IPS-NIHi11 (cell line): ENCODE results near the gene POLK.
"Not testable (repeated sequence)": the region's sequence is repeated elsewhere in the genome, so short reads cannot be mapped to it uniquely, and the experiment has no call there.

Experiments used
- DNase-seq: peaks from one replicate; pipeline ENCODE4 v3.0.0; 2012; ENCODE audit warnings: mixed read lengths, low spot score

The POLK gene

GRCh38 chr5:75510836-75511434 is 756 bp upstream of the POLK start:
- peak; percentile 40 for DNase-seq

GRCh38 chr5:75512383-75513074 is 838 bp downstream of the POLK start:
- no peak for DNase-seq

- no peak for DNase-seq
Observed at GRCh38 chr5:75513841-75514240, 2.1 kb downstream of the POLK start.

- no peak for DNase-seq
Observed at GRCh38 chr5:75514323-75514722, 2.6 kb downstream of the POLK start.

GRCh38 chr5:75519761-75520160 is 8.1 kb downstream of the POLK start:
- no peak for DNase-seq

GRCh38 chr5:75521195-75521594 is 9.5 kb downstream of the POLK start:
- DNase-seq = no peak

- no peak for DNase-seq
Observed at GRCh38 chr5:75522025-75522424, 10.3 kb downstream of the POLK start.

GRCh38 chr5:75522542-75522941 is 10.9 kb downstream of the POLK start:
- no peak for DNase-seq

- no peak for DNase-seq
Observed at GRCh38 chr5:75523275-75523674, 11.6 kb downstream of the POLK start.

GRCh38 chr5:75524071-75524470 is 12.4 kb downstream of the POLK start:
- DNase-seq = no peak

GRCh38 chr5:75524591-75524990 is 12.9 kb downstream of the POLK start:
- DNase-seq = no peak

GRCh38 chr5:75525344-75525743 is 13.7 kb downstream of the POLK start:
- DNase-seq = no peak

- no peak for DNase-seq
Observed at GRCh38 chr5:75526070-75526469, 14.4 kb downstream of the POLK start.

- DNase-seq = no peak
Observed at GRCh38 chr5:75529185-75529584, 17.5 kb downstream of the POLK start.

GRCh38 chr5:75532190-75532589 is 20.5 kb downstream of the POLK start:
- no peak for DNase-seq

GRCh38 chr5:75533716-75534115 is 22.0 kb downstream of the POLK start:
- not testable (repeated sequence) for DNase-seq

GRCh38 chr5:75534734-75535133 is 23.0 kb downstream of the POLK start:
- DNase-seq = no peak

GRCh38 chr5:75536147-75536546 is 24.5 kb downstream of the POLK start:
- DNase-seq = no peak

GRCh38 chr5:75536694-75537360 is 25.1 kb downstream of the POLK start:
- peak; percentile 8 for DNase-seq

- DNase-seq = no peak
Observed at GRCh38 chr5:75538211-75538610, 26.5 kb downstream of the POLK start.

- DNase-seq = no peak
Observed at GRCh38 chr5:75545131-75545530, 33.4 kb downstream of the POLK start.

- no peak for DNase-seq
Observed at GRCh38 chr5:75546830-75547229, 35.1 kb downstream of the POLK start.

GRCh38 chr5:75547812-75548211 is 36.1 kb downstream of the POLK start:
- DNase-seq = no peak
